Measurements from ENCODE around the gene LITAFD.
A peak's percentile ranks its signal among the peaks of the same experiment; 100 is the strongest.
"Not testable (repeated sequence)": the region's sequence is repeated elsewhere in the genome, so short reads cannot be mapped to it uniquely, and the experiment has no call there.

LITAFD gene

GRCh38 chr16:8882041-8882617, at the start of gene LITAFD:
Gene LITAFD (plus strand): TSS chr16:8882351. CDS start chr16:8884356, 2,005 bp downstream.
- no peak for DNase-seq

DNA sequence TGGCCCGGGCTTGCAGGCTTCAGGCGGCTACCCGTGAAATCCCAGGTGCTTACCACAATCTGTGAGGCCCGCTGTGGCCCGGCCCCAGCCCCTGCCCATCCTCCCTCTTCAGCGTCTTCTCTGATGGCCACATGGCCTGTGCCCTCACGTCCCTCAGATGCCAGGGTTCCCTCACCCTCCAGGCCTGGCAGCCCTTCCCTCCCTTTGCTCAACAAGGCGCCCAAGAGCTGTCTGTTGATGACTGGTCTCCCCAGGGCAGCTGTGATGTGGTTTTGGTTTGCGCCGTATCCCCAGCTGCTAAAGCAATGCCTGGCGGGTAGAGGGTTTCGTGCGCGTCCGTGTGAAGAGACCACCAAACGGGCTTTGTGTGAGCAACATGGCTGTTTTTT, 49.4 kb upstream of the LITAFD start:
- no peak for DNase-seq

GRCh38 chr16:8836797-8837196, 45.4 kb upstream of the LITAFD start:
- DNase-seq, result not testable (repeated sequence)

DNA sequence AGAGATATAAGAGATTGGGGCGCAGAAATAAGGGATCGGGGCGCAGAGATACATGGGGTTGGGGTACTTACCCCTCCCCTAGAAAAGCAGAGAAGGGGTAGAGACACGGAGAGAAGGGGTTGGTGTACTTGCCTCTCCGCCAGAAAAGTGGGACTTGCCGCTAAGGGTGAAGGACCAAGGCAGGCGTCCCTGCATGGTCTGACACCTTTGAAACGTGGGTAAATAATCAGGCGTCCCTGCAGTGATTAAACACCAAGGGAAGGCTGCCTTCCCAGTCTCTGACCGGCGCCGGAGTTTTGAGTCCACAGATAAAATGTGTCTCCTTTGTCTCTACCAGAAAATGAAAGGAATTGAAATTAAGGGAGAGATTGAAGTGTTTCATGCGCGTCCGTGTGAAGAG, 44.6 kb upstream of the LITAFD start:
- DNase-seq, result not testable (repeated sequence)

DNA sequence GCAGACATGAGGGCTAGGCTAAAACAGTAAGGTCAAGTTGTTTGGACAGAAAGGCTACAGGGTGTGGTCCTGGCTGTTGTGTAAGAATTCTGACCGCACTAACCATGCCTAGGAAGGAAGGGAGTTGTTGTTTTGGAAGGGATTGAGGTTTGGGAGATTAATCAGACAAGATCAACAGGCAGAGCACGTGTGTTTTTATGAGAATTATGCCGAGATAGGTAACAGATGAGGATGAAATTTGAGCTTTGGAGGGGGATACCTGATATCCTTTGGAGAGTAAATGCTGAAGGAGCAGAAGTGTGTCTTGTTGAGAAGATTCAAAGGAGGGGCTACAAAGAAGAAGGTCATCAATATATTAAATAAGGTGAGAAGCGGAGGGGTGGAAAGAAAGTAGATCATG, 40.1 kb upstream of the LITAFD start:
- DNase-seq, result not testable (repeated sequence)

GRCh38 chr16:8843296-8843695, 38.9 kb upstream of the LITAFD start:
- DNase-seq, result not testable (repeated sequence)

- no peak for DNase-seq
These were observed 36.4 kb upstream of the LITAFD start for GRCh38 chr16:8845699-8846298.

DNA sequence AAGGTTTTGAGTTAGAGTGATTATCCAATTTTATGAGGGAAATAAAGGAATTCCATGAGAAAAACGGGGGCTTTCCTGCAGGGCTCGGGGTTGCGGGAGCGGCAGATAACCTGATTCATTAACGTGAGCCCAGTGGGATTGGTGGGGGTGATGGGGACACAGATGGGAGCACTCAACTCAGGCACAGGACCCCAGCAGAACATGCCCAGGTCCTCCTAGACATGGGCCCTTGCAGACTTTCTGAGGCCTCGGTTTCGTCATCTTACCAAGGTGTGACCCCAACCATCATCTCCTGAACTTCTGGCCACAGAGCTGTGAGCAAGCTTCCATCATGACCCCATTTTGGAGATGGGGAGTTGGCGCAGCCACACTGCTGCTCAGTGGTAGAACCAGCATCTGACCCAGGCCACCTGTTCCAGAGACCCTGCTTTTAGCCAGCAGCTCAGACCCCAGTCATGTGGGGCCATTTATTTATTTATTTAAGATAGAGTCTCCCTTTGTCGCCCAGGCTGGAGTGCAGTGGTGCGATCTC, 35.7 kb upstream of the LITAFD start:
- no peak for DNase-seq

DNA sequence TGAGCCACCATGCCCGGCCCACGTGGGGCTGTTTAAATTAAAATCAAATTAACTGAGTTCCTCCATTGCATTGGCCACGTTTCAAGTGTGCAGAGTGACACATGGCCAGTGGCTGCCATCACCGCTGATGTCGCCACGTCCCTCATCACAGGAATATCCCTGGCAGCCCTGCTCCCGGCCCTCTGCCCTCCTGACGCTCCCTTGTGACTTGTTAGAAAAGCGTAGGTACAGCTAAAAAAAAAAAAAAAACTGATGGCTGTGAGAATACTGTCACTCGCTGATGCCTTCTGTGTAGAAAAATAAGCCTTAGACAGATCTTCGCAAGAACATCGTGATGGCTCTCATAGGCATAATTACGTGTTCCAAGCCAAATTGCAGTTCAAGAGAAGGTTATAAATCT, 35.0 kb upstream of the LITAFD start:
- no peak for DNase-seq

DNA sequence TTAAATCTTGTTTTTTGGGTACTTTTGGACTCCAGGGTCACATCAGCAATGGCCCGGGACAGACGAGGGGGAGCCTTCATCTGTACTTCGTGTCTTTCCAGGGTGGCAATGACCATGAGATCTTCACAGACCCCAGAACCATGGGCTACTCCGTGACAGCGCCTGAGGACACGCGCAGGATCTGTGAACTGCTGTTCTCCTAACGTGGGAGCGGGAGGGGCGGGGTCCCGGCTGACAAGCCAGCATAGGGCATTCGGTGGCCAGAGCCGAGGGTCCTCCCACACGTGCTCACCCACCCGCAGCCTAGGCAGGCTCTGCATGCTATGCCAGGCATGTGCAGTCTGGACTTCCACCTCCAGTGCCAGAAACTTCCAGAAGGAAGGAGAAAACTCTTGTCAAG, 34.5 kb upstream of the LITAFD start:
- no peak for DNase-seq

GRCh38 chr16:8848231-8848938, 33.8 kb upstream of the LITAFD start:
- DNase-seq, result no peak

DNA sequence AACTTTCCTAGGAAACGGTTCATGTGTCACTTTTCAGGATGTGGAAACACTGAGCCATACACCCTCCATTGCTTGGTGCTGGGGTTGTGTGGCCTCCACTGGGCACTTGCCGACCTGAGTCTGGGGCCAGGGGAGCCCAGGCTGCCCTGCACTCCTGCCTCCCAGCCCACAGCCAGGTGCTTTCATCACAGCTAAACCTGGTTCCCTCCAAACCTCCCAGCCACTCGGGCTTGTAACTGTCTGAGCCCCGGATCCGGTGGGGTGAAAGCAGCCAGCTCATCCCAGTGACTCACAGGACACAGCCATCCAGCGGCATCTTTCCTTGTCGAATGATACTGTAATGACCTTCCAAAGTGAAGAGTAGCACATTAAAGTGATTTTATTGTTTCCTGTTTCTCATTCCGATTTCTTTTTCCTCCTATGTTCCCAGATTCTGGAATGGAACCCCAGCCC, 33.2 kb upstream of the LITAFD start:
- DNase-seq, result no peak

GRCh38 chr16:8849411-8850011, 32.6 kb upstream of the LITAFD start:
- no peak for DNase-seq

DNA sequence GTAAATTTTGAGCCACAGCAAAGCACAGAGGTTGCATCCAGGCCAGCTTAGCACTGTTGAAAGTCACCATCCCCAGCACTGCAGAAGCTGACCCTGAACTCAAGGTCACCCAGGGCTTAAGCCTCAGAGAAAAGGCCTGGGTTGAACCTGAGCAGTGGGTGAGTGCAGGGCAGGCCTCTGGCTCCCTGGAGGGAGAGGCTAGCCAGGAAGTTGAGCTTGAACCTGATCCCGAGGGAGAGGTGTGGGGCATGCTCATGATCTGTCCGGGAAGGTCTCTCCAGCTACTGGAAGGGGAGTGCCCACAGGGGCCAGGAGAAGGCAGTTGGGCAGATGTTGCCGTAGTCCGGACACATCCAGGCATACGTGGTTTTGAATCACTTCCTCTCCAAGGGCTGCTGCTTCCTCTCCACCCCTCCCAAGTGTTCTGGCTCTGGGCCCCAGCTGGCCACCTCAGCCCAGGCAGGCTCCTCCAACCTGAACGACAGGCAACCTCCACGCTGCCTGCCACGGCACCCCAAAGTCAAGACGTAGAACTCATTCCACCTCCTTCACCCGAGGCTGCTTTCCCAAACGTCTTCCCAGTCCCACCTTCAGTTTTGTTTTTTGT, 31.8 kb upstream of the LITAFD start:
- peak; percentile 47 for DNase-seq

GRCh38 chr16:8851761-8852403, 30.3 kb upstream of the LITAFD start:
- DNase-seq, result no peak

DNA sequence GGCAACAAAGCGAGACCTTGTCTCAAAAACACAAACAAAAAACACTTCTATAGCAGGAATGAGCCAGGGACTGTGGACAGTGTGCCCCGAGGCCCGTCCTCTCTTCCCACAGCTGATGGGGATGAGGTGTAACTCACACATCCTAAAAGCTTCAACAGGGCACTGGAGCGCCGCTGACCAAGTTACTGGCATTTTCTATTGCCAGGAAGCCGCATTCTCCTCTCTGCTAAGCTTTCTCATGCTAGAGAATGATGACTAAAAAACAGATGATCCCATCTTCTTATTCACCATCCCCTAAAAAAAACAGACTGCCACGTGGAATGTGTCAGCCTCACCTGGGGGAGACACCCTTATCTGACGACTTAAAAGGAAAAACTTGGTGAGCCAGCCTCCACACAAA, 29.6 kb upstream of the LITAFD start:
- no peak for DNase-seq

GRCh38 chr16:8853150-8853549, 29.0 kb upstream of the LITAFD start:
- DNase-seq, result no peak

GRCh38 chr16:8853611-8854010, 28.5 kb upstream of the LITAFD start:
- DNase-seq, result no peak

- no peak for DNase-seq
These were observed 27.7 kb upstream of the LITAFD start for GRCh38 chr16:8854298-8854948.

DNA sequence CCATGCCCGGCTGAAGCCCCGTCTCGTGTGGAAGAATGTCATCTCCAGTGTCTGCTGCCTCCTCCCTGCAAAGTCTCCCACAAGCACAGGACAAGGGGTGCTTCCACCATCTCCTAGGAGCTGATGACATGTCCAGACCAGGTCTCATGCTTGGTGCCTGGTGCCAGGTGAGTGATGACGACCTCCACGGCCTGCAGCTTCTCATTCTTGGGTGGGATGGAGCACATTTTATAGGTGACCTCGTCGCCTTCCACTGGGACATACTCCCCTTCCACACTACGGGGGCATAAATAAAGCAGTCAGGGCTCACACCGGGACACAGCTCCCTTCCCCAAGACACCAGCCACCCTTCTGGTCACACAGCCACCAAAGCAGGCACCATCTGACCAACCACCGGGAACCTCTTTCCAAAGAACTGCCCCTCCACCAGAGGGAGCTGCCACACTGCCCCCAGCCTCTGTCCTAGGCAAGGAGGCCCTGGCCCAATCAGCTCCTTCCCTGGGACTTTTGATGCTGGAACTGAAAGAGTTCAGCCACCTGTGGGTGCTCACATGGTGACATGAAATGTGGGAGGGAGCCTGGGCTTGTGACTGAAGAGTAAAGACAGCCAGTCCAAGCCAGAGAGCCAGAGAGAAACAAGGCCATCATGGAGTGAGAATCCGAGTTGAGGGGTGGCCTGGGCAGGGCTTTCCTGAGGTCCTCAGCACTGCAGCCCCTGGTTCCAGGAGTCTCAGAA, 26.9 kb upstream of the LITAFD start:
- no peak for DNase-seq

DNA sequence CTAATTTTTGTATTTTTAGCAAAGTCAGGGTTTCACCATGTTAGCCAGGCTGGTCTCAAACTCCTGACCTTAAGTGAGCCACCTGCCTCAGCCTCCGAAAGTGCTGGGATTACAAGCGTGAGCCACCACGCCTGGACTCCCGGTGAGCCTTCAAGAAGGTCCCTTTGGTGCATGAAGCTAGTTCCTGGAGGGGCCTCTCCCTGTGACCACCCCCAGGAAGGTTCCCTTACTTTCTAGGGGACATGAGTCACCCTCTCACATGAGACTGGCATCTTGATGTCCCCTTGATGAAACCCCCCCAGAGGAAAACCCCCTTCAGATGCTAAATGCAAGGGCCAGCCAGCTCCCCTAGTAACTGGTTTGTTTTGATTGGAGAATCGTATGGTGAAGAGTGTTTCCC, 26.2 kb upstream of the LITAFD start:
- no peak for DNase-seq

Data from inflammatory macrophage treated with lipopolysaccharide for 4 hours (primary cell).